CD1c-positive myeloid dendritic cell (primary cell): ENCODE results near the gene ICA1.
A peak's percentile ranks its signal among the peaks of the same experiment; 100 is the strongest.

ENCODE experiments used
- DNase-seq: peaks from one replicate; pipeline ENCODE4 v3.0.0-alpha.2; 2016; ENCODE audit errors: extremely low spot score

The ICA1 gene

DNA sequence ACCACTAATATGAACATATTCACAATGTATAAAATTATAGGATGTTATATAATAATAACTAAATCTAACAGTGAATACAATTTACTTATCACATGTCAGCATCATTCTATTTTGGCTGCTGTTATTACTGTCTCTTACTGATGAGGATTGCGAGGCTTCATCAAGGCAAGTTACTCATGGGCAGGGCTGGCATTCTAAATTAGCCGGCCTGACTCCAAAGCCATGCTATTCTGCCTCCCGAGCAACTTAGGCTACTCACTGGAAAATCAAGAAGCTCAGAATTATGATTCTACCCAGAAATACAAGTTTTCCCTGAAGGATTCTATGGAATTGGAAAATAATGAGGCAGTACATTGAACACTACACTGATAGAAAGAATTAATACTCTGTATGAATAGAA, 101.7 kb downstream of the ICA1 start:
- no peak for DNase-seq

DNA sequence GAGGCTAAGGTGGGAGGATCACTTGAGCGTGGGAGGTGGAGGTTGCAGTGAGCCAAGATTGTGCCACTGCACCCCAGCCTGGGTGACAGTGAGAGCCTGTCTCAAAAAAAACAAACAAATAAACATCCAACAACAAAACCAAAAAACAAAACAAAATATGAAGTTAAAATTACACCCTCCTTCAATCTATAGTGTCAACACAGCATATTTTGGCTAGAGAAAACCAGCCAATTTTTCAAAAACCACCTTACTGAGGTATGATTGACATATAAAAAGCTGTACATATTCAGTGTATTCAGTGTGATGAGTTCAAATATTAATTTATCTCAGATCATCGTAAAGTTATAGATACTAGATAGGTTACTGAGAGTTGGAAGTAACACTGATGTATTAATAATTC, 102.4 kb downstream of the ICA1 start:
- no peak for DNase-seq

DNA sequence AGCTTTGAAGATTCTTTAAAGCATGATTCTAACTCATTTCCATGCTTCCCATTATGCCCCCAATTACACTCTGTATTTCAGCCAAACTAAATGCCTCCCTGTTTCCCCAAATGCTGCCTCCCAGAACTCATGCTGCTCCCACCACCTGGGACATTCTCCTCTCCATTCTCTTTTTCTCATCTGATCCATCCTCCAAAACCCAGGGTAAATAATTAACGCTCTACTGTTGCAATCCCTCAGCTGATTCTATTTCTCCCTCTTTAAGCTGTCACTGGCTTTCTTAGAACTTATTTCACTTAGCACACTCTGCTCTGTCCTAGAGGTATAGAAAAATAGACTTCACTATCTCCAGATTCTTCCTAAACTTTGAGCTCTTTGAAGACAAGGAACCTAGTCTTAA, 104.7 kb downstream of the ICA1 start:
- DNase-seq, result no peak

DNA sequence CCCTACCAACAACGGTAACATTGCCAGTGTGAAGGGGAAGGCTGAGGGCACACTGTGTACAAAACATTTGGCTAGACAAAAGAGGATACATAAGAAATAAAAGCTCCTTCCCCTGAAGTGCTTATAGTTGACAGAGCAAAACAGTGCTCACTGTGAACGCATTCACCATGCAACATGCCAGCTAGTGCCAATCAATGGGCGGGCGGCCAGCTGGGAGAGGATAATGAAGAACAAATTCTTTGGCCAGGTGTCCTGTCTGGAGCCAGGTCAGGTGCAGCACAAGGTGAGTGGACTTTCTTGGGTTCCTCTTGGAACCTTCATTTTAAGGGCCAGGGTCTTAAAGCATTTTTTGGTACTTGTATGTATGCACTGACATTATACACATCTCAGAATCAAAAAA, 106.1 kb downstream of the ICA1 start:
- DNase-seq, result no peak

DNA sequence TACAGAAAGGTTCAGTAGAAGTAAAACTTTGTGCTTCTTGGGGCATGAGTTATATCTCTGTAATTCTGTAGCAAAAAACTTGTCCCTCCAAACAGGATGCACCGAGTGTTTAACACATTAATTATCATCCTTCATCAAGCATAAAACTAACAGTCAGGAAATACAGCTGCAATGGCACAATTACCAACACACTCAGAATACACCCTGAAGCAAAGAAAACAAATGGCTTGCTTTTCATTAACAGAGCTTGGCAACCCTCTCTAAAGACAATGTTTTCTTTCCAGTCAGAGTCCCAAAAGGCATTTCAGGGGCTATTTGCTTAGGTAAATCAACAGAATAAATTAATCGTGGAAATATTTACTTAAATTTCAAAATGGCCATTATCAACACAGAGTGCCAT, 107.7 kb downstream of the ICA1 start:
- DNase-seq, result no peak

DNA sequence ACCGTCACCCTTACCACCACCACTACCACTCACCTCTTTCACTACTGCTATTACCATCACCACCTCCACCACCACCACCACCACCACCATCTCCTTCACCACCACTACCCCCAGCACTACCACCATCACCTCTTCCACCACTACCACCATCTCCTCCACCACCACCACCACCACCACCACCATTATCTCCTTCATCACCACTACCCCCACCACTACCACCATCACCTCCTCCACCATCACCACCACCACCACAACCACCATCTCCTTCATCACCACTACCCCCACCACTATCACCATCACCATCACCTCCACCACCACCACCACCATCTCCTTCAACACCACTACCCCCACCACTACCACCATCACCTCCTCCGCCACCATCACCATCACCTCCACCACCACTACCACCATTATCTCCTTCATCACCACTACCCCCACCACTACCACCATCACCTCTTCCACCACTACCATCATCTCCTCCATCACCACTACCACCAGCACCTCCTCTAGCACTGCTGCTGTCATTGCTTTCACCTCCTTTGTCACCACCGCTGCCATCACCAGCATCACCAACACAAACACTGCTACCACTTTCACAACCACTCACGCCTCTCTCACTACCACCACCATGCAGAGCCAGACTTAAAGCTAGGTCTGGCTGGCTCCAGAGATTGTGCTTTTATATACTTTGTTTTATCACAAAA, 109.3 kb downstream of the ICA1 start:
- no peak for DNase-seq

DNA sequence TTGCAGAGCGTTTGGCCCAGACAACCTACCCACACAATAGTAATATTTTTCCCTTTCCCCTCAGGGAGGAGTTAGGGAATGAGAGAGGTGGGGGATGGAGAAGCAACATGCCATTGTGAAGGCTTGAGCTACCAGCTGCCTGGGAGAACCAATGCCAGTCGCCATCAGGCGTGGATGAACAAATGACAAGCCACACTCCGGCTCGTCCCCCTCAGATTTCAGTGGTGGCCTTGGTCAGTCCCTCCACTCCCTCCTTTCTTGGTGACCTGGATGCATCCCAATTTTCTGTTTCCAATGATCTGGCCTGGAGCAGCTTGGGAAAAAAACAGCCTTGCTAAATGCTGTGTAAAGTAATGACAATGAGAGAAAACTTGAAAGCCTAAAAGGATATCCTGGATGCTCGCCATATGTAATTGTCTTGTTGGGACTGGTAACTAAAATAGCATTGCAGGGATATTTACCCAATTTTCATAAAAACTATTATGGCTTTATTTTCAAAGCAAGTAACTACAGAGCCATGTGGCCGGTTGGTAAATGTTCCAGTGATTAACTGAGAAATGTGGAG, 110.7 kb downstream of the ICA1 start:
- no peak for DNase-seq

DNA sequence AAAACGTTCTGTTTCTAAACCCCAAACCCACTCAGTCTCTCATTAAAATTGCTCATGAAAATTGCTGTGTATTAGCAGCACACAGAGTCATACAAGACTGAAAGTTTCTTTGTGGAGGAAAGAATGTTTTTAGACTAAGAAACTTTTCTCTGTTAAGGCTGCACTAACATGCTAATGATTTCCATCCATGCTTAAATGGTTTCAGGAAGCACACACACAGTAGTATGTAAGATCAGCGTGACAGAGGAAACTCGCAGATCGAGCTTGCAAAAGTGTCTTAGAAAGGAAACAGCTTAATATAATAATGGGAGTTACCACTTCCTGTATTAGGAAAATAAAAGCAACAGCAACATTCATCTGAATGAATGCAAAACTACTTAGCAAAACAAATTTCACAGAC, 112.7 kb downstream of the ICA1 start:
- DNase-seq, result peak; percentile 39

DNA sequence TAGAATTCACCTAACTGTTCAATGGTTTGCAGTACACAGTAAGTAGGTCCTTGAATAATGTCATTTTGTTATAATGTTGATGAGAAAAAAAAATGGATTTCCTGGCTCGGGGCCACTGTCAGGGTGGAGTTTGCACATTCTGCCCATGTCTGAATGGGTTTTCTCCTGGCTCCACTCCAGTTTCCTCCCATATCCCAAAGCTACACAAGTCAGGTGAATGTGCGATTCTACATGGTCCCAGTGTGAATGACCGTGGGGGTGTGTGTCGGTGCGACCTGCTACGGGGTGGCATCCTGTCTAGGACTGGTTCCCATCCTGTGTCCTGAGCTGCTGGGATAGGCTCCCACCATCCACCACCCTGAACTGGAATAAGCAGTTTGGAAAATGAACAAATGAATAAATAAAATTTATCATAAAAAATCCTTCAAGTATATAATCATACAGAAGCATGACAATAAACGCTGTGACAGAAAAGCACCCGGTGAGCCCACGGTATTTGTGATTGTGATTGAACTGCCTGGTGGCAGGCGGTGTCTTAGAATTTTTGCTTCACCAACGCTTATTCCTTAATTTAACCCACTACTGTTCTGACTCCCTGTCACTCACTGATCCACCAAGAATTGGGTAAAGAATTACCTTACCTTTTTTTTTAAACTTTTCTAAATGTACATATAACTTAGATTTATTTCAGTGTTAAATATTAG, 114.1 kb downstream of the ICA1 start:
- no peak for DNase-seq

DNA sequence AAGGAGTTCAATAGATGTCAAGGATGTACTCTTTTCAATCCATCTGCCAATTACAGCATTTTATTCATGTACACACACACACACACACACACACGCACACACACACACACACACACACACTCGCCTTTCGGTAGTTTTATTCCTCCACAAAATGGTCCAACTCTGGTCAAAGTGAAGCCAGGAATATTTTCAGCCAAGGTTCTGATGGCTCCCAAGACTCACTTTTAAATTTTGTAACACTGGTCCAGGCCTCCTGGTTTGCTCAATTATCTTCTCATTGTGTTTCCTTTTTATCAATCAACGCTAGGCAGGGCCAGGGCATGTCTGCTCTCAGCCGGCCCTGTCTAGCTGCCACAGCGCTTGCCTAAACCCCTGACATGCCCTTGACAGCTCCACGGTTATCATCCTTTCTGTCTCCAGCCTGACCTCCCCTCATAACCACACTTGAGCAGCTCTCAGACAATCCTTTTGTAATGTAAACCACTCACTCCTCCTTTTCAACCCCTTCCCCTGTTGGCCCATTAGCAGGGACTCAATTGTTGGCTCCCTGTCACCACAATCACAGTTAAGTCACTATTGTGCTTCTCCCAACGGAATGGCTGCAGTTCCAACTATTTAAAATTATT, 115.1 kb downstream of the ICA1 start:
- no peak for DNase-seq

DNA sequence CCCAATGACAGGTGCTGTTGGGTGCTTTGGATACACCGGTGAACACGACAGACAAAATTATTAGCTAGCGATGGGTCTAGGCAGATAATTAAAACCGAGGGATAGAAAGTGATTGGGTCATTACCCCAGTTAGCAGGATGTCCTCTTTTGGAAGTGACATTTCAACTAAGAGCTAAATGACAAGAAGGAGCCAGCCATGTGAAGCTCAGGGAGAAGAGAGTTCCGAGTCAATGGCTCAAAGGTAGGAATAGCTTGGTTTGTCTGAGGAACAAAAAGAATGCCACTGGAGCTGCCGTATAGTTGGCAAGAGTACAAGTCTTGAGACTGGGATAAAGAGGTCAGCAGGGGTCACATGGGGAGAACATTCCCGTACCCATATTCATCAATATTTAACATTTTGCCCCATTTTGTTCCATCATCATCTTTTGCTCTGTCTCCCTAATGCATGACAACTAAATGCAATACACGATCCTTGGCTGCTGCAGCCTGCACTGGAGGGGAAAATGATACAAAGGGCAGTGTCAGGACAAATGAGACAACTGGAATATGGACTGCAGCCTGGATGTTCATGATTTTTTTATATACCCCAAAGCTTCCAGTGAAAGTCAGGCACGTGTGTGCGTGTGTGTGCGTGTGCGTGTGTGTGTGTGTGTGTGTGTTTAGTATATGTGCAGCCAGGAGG, 115.7 kb downstream of the ICA1 start:
- DNase-seq, result no peak

DNA sequence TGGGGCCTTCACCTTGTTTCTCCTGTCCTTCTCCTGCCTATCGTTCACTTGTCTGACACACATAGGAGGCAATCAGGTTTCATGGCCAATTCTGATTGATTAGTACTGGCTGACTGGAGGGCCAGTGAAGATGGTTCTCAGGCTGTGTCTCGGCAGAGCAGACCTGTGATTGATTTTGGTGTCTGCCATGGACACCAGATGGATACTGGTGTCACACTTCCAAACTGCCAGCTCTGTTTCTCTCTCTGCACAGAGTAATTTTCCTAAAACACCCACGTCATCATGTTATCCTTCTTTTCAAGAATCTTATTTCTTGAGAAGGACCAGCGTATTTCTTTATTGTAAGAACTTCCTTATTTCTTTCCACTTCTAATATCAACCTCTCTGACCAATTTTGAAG, 117.1 kb downstream of the ICA1 start:
- DNase-seq, result no peak

DNA sequence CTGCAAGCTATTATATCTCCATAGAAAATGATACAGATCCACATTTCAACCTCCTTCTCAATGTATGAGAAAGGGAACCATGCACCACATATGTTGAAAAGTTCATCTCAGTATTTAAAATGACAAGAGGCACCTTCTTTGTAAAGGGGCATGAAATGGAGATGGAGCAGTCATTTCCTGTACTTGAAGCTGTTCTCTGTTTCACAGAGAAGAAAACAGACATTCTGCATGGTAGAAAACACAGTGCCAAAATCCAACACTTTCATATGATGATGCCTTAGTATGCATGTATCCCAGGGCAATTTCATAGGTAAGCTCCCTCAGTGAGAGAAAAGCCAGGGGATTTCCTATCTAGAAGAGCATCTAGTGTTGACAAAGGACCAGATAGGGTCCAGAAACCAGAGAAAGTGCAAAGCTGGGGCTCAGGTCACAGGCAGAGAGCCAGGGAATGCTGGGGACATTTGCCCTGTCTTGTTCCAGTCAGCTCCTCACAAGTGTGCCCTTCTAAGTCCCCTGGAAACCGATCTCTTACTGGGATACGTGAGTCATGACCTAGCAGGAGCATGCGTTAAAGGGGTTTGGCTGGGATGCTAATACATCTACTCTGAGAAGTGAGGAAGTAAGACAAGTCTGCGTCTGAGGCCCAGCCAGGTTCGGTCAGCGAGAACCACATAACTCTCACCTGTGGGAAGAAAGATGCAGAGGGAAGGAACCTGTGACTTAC, 118.7 kb downstream of the ICA1 start:
- no peak for DNase-seq

DNA sequence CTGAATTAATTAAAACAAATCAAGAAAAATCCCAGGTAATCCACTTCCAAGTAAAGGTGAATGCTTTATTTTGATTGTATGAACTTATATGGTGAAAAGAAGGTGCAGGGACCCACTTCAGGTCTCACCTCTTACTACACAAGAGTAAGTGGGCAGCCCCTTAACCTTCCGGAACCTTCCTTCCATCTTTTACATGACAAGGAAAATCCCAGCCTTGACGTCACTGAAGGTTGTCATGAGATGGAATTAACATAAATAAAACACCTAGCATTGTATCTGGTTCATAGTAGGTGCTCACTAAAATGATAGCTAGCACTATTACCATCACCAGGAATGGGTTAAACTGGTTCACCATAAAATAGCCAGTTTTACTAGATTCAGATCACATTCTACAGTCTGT, 119.5 kb downstream of the ICA1 start:
- DNase-seq, result no peak

DNA sequence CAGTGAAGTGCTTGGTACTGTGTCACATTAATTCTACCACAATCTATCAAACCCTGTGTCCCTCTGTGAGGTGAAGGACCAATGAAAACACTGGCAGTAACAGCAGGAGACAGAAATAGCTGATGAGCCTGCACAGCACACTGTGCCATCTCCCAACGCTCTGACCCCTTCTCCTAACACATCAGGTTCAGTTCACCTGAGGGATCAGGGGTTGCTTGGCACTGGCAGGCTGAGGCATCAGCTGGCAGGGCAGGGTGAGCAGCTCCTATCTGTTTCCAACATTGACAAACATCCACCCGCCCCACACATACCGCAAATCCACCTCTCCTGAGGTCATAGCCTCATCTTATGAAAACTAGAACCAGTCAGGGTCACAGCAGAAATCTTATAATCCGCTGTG, 120.9 kb downstream of the ICA1 start:
- DNase-seq, result no peak

DNA sequence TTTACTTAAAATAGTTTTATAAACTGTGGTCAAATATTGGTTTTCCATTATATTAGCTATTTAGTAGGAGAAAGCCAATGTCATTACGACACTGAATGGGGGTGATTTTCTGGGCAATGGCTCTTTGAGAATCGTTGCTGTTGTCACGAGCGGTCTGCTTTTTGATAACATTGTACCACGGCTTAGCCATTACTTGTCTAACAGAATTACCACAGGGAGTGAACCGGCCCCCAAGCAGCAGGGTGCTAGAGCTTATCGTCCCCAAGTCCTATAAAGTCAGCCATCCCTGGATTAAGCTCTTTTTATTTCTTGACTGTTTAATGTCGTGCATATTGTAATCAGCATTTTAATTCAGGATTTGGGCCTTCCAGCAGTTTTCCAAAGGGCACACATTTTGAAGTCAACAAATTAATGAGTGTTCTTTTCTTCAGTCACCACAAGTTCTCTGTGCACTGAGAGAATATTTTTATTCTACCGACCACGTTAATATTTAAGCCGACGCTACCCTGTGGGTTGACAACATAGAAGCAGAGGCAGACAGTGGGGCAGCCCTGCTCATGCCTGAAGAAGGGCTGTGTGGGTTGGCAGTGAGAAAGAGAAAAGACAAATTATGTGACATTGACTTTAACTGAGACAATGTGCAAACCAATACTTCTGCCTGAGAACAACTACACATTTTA, 125.8 kb downstream of the ICA1 start:
- DNase-seq, result no peak

DNA sequence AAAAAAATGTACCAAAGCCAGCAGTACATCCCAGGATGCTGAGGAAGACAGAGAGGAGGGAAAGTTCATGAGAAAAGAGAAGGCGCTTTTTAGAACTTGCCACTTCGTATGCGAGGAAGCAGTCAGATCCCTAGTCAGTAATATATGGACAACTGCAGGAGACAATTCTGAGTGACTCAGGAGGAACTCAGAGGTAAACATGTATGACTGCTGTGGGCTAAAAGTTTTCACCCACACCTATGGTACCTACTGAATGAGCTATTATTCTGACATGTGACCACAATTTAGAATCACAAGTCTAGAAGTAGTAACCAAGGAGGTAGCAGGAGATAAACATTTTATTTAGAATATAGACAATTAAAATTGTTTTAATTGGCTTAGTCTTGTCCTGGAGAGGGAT, 126.5 kb downstream of the ICA1 start:
- no peak for DNase-seq

DNA sequence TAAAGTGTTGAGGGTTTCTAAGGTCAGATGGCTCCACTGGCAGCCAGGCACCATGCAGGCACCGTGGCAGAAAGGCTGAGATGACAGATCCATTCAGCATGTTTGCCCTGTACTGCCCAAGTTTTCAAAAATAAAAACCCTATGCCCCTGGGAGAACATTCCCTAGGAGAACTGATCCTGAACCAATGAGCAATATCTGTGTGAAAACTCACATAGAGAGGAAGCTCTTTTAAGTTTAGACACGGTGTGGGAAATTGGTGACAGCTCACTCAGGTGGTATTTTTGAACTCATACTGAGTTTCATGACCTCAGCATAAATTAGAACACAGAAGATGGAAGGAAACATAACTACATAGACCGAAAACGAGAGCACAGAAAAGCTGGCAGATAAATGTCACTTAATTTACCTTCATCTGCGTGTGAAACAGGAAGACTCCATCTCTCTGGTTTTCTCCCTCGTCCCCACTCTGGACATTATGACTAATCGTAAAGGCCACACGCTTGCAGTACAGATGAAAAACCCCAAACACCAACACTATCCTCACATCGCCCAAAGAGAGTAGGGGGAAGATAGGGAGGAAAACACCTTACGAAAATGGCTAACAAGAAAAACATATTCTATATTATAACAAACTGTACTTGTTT, 127.8 kb downstream of the ICA1 start:
- DNase-seq, result no peak

DNA sequence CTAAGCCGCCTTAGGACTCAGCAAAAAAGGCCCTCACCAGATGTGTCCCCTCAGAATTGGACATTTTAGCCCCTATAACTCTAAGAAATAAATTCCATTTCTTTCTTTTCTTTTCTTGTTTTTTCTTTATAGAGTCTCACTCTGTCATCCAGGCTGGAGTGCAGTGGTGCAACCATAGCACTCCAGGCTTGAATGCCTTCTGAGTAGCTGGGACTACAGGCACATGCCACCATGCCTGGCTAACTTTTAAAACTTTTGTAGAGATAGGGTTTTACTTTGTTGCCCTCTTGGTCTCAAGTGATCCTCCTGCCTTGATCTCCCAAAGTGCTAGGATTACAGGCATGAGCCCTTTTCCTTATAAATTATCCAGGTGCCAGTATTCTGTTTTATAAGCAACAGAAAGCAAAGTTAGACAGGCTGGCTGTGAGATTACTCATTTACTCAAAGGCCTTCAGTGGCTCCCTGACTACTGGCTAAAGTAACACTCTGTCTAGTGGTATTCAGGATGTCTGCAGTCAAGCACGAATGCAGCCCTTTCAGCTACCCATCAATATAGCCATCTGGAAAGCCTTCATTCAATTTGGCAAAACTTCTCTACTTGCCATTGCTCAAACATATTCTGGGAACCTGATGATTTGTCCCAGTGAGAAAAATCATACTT, 128.6 kb downstream of the ICA1 start:
- DNase-seq, result no peak
